H1 (cell line): ENCODE data around the gene RTF1.

Source experiments
- GABPA ChIP-seq: IDR thresholded peaks from 2 replicates; pipeline ENCODE4 v1.6.1; 2011; ENCODE audit warnings: mild to moderate bottlenecking, low read length, moderate library complexity, borderline replicate concordance; ENCODE audit not compliant: insufficient read depth
- JUN ChIP-seq: IDR thresholded peaks from 2 replicates; pipeline ENCODE4 v1.6.1; 2011; ENCODE audit warnings: low read depth, mild to moderate bottlenecking, improper control_type of control experiment, low read length
- JUND ChIP-seq: IDR thresholded peaks from 2 replicates; pipeline ENCODE4 v1.6.1; 2011; ENCODE audit warnings: mild to moderate bottlenecking, improper control_type of control experiment, low read length
- RAD21 ChIP-seq, 2 experiments: IDR thresholded peaks in 1 of 2; conservative IDR thresholded peaks in 1 of 2; 2 replicates each; pipeline ENCODE4 v1.6.1; 2011; ENCODE audit warnings: low read depth in 2 of 2, low read length in 2 of 2, improper control_type of control experiment in 1 of 2, inconsistent platforms in 1 of 2, mild to moderate bottlenecking in 1 of 2, moderate library complexity in 1 of 2
- TF ChIP-seq, protein P1 (sequence below), 3 experiments: IDR thresholded peaks; 1 replicate in 2 of 3; 2 replicates in 1 of 3; pipeline versions ENCODE4 v1.5.1 to v1.6.1; 2011; ENCODE audit warnings: low read length in 3 of 3, mild to moderate bottlenecking in 3 of 3, inconsistent platforms in 2 of 3, low read depth in 1 of 3, moderate library complexity in 1 of 3; ENCODE audit not compliant: insufficient read depth in 1 of 3; ENCODE audit errors: control extremely low read depth in 1 of 3

- TF ChIP-seq, protein P1, sequence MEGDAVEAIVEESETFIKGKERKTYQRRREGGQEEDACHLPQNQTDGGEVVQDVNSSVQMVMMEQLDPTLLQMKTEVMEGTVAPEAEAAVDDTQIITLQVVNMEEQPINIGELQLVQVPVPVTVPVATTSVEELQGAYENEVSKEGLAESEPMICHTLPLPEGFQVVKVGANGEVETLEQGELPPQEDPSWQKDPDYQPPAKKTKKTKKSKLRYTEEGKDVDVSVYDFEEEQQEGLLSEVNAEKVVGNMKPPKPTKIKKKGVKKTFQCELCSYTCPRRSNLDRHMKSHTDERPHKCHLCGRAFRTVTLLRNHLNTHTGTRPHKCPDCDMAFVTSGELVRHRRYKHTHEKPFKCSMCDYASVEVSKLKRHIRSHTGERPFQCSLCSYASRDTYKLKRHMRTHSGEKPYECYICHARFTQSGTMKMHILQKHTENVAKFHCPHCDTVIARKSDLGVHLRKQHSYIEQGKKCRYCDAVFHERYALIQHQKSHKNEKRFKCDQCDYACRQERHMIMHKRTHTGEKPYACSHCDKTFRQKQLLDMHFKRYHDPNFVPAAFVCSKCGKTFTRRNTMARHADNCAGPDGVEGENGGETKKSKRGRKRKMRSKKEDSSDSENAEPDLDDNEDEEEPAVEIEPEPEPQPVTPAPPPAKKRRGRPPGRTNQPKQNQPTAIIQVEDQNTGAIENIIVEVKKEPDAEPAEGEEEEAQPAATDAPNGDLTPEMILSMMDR (IDR thresholded peaks at IDR 0.05; ENCODE audit: control extremely low read depth in 1 of 3, insufficient read depth in 1 of 3, low read depth in 1 of 3, low read length in 3 of 3), result no peak
- TF ChIP-seq RAD21 (IDR thresholded peaks at IDR 0.05 in 1 of 2, conservative IDR thresholded peaks at IDR 0.05 in 1 of 2; ENCODE audit: low read depth in 2 of 2, low read length in 2 of 2) (no peak), JUND (no peak), JUN (no peak), GABPA (no peak)
These were observed 96.8 kb downstream of the RTF1 start, which contains the start of gene LTK for GRCh38 chr15:41513506-41514227.
